DMS 273 treated with DMSO at 0.1 percent for 48 hours (cell line): ENCODE data around the gene MRPS21.

Experiments used
- DNase-seq: peaks from one replicate; lab custom pipeline; 2025; lab: John Stamatoyannopoulos, UW

The MRPS21 gene

DNA sequence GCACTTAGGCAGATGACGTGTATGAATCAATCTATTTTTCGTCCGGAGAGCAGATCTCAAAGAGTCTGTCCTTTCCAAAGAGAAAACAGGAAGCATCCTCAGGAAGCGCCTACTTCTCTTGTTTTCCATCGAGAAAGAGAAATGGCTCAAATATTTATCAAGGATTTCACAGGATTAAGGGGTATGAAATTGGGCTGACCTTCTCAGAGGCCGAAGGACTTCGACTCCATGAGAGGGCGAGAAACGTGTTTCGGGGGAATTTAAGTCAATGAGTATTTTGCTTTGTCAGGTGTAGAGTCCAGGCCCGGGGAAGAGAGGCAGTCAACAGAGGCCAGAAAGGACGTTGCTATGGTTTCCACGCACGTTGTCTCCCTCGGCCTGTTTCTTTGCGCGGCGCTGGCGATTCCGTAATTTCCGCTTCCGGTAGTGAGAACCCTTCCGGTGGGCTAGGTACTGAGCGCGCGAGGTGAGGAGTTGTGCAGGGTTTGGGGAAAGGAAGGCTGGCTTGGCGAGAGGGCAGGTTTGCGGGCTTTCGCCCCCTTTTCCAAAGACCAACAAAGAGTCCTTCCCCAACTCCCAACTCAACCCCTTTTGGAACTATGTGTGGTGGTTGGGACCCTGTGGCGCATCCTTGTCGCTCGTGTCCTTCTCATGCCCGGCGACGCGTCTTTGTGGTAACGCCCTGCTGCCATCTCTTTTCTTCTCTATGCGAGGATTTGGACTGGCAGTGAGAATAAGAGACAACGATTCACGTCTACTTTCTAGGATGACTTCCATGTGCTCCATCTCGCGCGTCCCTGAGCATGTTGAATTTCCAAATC lies at the start of gene MRPS21:
Gene MRPS21 (plus strand): TSS at position 429 of the 821 bp plus-strand sequence. CDS start 506 bp downstream, outside the sequence.
- peak; percentile 82 for DNase-seq

DNA sequence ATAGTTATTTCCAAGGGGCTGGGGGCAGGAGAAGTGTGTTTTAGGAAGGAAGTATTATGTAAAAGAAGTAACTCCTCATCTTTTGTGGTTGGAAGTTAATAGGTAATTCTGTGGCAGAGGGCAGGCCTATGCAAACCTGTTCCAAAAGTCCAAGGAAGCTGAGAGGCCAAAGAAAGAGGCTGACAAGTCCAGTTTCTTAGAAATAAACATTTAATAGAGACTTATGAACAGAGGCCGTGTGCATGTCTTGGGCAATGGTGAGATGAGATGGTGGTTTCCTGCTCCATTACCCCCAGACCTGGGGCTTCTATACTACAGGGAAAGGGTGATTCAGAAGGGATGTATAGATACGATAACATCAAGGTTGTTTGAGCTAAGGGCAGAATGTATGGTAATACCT lies 43.7 kb upstream of the MRPS21 start:
- no peak for DNase-seq

DNA sequence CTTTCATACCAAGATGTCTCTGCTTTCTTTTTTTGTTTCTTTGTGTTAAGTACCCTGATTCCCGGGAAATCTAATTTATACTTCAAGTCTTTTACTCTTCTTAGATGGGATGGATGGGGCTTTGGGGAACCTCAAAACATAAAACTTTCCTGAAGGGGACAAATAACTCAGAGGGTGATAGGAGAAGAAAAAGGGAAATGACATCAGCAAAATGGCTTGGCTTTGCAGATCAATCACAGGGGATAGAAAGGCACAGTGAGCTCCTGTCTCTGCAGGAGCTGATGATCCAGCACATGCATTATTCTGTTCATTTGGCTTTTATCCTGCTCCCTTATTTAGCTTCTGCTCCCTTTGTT lies 37.5 kb upstream of the MRPS21 start:
- DNase-seq: no peak

GRCh38 chr1:150256554-150257341 lies 36.9 kb upstream of the MRPS21 start:
- DNase-seq: no peak

DNA sequence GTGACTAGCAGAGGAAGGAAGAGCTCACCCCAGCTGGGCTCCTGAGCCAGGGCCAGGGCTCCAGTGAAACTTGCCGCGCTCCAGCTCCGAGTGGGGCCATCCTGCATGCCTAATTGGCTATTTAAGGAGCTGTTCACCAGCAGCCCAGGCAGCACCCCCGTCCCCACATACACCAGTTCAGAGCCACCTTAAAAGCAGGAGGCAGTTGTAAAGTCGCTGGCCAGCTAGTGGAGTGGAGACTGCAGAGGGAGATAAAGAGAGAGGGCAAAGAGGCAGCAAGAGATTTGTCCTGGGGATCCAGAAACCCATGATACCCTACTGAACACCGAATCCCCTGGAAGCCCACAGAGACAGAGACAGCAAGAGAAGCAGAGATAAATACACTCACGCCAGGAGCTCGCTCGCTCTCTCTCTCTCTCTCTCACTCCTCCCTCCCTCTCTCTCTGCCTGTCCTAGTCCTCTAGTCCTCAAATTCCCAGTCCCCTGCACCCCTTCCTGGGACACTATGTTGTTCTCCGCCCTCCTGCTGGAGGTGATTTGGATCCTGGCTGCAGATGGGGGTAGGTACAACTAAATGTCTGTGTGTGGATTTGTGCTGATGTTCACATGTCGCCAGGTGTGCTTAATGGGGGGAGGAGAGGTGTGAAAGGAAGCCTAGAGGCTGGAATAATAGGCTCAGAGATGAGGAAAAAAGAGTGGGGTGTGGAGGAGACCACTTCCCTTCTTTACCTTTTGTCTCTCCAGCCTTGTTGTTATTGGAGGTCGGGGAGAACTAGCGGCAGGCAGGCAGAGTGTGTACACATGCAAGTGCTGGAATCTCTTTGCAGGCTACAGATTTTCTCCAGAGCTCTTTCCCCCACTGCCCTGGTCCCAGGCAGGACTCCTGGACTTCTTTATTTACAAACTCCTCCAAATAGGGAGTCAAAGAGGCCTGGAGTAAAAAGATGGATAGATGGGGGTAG lies 35.8 kb upstream of the MRPS21 start, which contains the start of gene CA14:
Gene CA14 (plus strand): TSS at position 151 of the 962 bp plus-strand sequence. CDS start 355 bp downstream, at position 506.
- DNase-seq: peak; percentile 15

GRCh38 chr1:150259217-150259616 lies 34.4 kb upstream of the MRPS21 start:
- DNase-seq: no peak

GRCh38 chr1:150259758-150260669 lies 33.6 kb upstream of the MRPS21 start:
- peak; percentile 66 for DNase-seq

DNA sequence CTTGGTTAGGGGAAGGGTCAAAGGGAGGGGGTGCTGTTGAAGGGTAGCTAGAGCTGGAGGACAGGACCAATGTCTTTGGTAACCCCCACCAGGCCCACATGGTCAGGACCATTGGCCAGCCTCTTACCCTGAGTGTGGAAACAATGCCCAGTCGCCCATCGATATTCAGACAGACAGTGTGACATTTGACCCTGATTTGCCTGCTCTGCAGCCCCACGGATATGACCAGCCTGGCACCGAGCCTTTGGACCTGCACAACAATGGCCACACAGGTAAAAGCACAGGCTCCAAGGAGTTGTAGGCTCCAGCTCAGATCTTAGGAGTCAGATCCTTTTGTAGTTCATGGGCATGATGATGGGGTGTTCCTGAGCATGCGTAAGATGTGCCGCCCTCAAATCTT lies 32.3 kb upstream of the MRPS21 start:
- no peak for DNase-seq

DNA sequence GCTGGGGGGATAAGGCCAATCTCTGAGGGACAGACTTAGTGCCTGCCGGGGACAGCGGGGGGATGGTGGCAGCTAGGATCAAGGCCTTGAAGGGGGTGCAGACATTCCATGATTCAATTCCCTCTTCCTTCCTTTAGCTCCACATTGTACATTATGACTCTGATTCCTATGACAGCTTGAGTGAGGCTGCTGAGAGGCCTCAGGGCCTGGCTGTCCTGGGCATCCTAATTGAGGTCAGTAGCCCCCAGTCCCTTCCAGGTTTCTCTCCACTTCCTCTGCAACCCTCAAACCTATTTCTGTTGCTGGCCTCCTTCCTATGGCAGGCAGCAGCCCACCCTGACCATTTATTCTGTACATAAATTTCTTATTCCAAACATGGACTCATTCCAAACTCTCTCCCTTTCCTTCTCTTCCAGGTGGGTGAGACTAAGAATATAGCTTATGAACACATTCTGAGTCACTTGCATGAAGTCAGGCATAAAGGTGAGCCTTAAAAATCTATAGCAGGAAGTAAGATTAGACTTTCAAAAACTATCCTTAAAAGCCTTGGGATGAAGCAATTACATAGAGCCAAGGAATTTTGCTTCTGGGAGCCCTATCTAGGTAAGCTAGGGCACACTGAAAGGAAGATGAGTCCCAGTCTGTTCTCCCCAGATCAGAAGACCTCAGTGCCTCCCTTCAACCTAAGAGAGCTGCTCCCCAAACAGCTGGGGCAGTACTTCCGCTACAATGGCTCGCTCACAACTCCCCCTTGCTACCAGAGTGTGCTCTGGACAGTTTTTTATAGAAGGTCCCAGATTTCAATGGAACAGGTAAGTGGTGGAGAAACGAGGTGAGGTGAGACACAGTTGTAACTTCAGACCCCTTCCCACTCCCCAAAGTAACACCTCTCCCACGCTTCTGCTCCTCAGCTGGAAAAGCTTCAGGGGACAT lies 31.0 kb upstream of the MRPS21 start:
- DNase-seq: no peak

- no peak for DNase-seq
Measured at GRCh38 chr1:150263549-150263948, 30.1 kb upstream of the MRPS21 start.

- no peak for DNase-seq
Measured at GRCh38 chr1:150267896-150268295, 25.8 kb upstream of the MRPS21 start.

- no peak for DNase-seq
Measured at GRCh38 chr1:150268340-150268704, 25.3 kb upstream of the MRPS21 start.

- peak; percentile 90 for DNase-seq
Measured at GRCh38 chr1:150268705-150269403, 24.8 kb upstream of the MRPS21 start, which contains the start of gene APH1A. Gene APH1A (minus strand): TSS chr1:150269016. CDS start chr1:150268810, 206 bp downstream.

GRCh38 chr1:150269451-150269850 lies 24.2 kb upstream of the MRPS21 start:
- DNase-seq: no peak

DNA sequence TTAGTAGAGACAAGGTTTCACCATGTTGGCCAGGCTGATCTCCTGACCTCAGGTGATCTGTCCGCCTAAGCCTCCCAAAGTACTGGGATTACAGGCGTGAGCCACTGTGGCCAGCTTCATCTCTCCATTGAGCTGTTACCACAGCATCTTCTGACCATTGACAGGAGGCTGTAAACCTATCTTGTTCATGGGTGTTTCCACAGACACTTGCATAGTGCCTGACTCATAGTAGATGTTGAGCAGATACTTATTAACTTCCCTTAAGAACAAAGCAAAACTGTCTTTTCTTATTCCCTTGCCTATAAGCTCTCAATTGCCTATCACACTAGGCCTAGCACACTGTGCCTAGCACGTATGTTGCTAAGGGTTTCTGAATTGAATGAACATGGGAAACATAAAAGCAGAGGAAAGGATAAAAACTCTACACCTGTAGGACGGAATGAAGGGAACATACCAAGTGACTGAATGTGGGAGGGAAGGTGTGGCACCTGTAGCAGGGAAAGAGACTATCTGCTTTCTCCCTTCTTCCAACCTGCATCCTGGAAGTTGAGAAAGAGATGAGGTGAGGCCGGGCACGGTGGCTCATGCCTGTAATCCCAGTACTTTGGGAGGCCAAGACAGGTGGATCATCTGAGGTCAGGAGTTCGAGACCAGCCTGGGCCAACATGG lies 22.2 kb upstream of the MRPS21 start:
- no peak for DNase-seq

GRCh38 chr1:150273311-150273710 lies 20.4 kb upstream of the MRPS21 start:
- DNase-seq: no peak

GRCh38 chr1:150280138-150280707 lies 13.4 kb upstream of the MRPS21 start:
- DNase-seq: no peak

- DNase-seq: peak; percentile 71
Measured at GRCh38 chr1:150281221-150281757, 12.4 kb upstream of the MRPS21 start.
